A673 (cell line): ENCODE measurements around the gene TEX22. TPM values are rescaled to one million over a fixed set of nuclear protein-coding genes. Genes with fewer than 3 reads are reported as not detected.

ENCODE experiments used
- BruUV-seq: library from RNA; stranded (reverse); fragments of 400-500 nt; replicated peaks from 2 replicates; lab custom pipeline; 2021; lab: Mats Ljungman, UMichigan
- CTCF ChIA-PET: fragments of 300-600 bp; sonication (Branson Sonifier 250); formaldehyde crosslinking; loops from one replicate; lab custom pipeline; 2022; ENCODE audit warnings: antibody characterized with exemption; lab: Charles Lee
- POLR2A ChIA-PET: fragments of 300-600 bp; sonication (Branson Sonifier 250); formaldehyde crosslinking; loops from one replicate; lab custom pipeline; 2022; ENCODE audit warnings: antibody characterized with exemption; ENCODE audit not compliant: low non-redundant PET; lab: Charles Lee
- DNase-seq: peaks from one replicate; pipeline ENCODE4 v3.0.0-alpha.2; 2015; ENCODE audit warnings: low spot score
- H3K27ac ChIP-seq: fragments of 200-600 bp; sonication (generic); 2 replicates; pipeline ENCODE4 v1.5.1; 2016; ENCODE audit warnings: mixed run types, low read depth, mild to moderate bottlenecking, mixed read lengths, antibody characterized with exemption, low read length; ENCODE audit not compliant: poor library complexity, severe bottlenecking
- H3K27me3 ChIP-seq: fragments of 200-600 bp; sonication (generic); replicated peaks from 2 replicates; pipeline ENCODE4 v1.6.1; 2017; ENCODE audit warnings: mixed run types, low read depth, mild to moderate bottlenecking, mixed read lengths, antibody characterized with exemption, low read length; ENCODE audit not compliant: insufficient read depth, poor library complexity
- H3K36me3 ChIP-seq: fragments of 200-600 bp; sonication (generic); 2 replicates; pipeline ENCODE4 v1.6.1; 2016; ENCODE audit warnings: mixed run types, mild to moderate bottlenecking, mixed read lengths, antibody characterized with exemption, low read length; ENCODE audit not compliant: insufficient read depth, poor library complexity, severe bottlenecking
- H3K4me1 ChIP-seq: fragments of 200-600 bp; sonication (generic); 2 replicates; pipeline ENCODE4 v1.6.1; 2017; ENCODE audit warnings: mixed run types, mild to moderate bottlenecking, mixed read lengths, antibody characterized with exemption, low read length; ENCODE audit not compliant: insufficient read depth, poor library complexity, severe bottlenecking
- H3K4me3 ChIP-seq: fragments of 200-600 bp; sonication (generic); 2 replicates; pipeline ENCODE4 v1.5.1; 2016; ENCODE audit warnings: low read depth, mixed run types, mild to moderate bottlenecking, mixed read lengths, low read length; ENCODE audit not compliant: poor library complexity, severe bottlenecking
- H3K9me3 ChIP-seq: fragments of 200-600 bp; sonication (generic); 2 replicates; pipeline ENCODE4 v1.6.1; 2016; ENCODE audit warnings: mixed run types, low read depth, mild to moderate bottlenecking, mixed read lengths, antibody characterized with exemption, low read length; ENCODE audit not compliant: poor library complexity, severe bottlenecking
- CTCF ChIP-seq: fragments of 300-800, 200-600 bp; sonication (generic); conservative IDR thresholded peaks from 2 replicates; pipeline ENCODE4 v1.5.1; 2017; ENCODE audit warnings: low read depth, mild to moderate bottlenecking, antibody characterized with exemption, low read length, moderate library complexity, mixed read lengths
- EZH2 ChIP-seq: fragments of 200-600 bp; sonication (generic); IDR thresholded peaks from 2 replicates; pipeline ENCODE4 v1.6.1; 2017; ENCODE audit warnings: borderline replicate concordance, low read depth, mild to moderate bottlenecking, mixed read lengths, antibody characterized with exemption, low read length; ENCODE audit not compliant: poor library complexity, severe bottlenecking
- intact Hi-C: fragments of 100-400 bp; cut with micrococcal nuclease; formaldehyde crosslinking; loops from one replicate; pipeline ENCODE4 v1.10.0; 2022; ENCODE audit not compliant: unreplicated experiment
- total RNA-seq: library from RNA; stranded (reverse); gene quantifications from 2 replicates; pipeline ENCODE4 v1.2.3, GENCODE V29; 2021

Gene TEX22
- total RNA-seq, 1 experiment from 2014 or later, result 2.7 TPM

GRCh38 chr14:105427412-105427811, 29.1 kb downstream of the TEX22 start:
- TF ChIP-seq CTCF, result no peak
- no peak for TF ChIP-seq EZH2
- Histone ChIP-seq H3K36me3 (peaks cover 45% of the 10 kb centered on the region), H3K9me3 (peaks cover 4% of the 10 kb centered on the region), H3K4me3 (no peak overlapping the region), H3K4me1 (peaks cover 1% of the 10 kb centered on the region), H3K27ac (no peak overlapping the region), H3K27me3 (no peaks in the 10 kb centered on the region)
- DNase-seq, result no peak
- BruUV-seq, result no TSS peak
- POLR2A ChIA-PET, result no interaction called here
- CTCF ChIA-PET, result no interaction called here
- intact Hi-C loops, result no loop called here

GRCh38 chr14:105427936-105428485, 29.7 kb downstream of the TEX22 start:
- Histone ChIP-seq H3K27me3 (no peaks in the 10 kb centered on the region), H3K36me3 (peaks cover 41% of the 10 kb centered on the region), H3K27ac (no peak overlapping the region), H3K4me1 (no peaks in the 10 kb centered on the region), H3K4me3 (no peak overlapping the region), H3K9me3 (peaks cover 4% of the 10 kb centered on the region)
- TF ChIP-seq EZH2, result no peak
- no peak for TF ChIP-seq CTCF
- DNase-seq, result no peak
- POLR2A ChIA-PET, result no interaction called here
- intact Hi-C loops, result no loop called here
- no TSS peak for BruUV-seq
- CTCF ChIA-PET, result no interaction called here

GRCh38 chr14:105430042-105430441, 31.7 kb downstream of the TEX22 start:
- BruUV-seq, result no TSS peak
- Histone ChIP-seq H3K4me1 (no peaks in the 10 kb centered on the region), H3K4me3 (no peak overlapping the region), H3K9me3 (peaks cover 4% of the 10 kb centered on the region), H3K36me3 (peaks cover 41% of the 10 kb centered on the region), H3K27me3 (no peaks in the 10 kb centered on the region), H3K27ac (peak overlapping the region; percentile 2)
- no peak for TF ChIP-seq EZH2
- TF ChIP-seq CTCF, result no peak
- no peak for DNase-seq
- intact Hi-C loops, result no loop called here
- ChIA-PET POLR2A (no interaction called here), CTCF (no interaction called here)
